GM19395 (cell line): ENCODE data around the gene ECI1.

Experiments
- ATAC-seq: cut with Tn5 transposase; IDR thresholded peaks from one replicate; pipeline ENCODE4 v1.9.1; 2021; ENCODE audit warnings: mild to moderate bottlenecking, moderate library complexity; ENCODE audit not compliant: unreplicated experiment

The ECI1 gene, protein sequence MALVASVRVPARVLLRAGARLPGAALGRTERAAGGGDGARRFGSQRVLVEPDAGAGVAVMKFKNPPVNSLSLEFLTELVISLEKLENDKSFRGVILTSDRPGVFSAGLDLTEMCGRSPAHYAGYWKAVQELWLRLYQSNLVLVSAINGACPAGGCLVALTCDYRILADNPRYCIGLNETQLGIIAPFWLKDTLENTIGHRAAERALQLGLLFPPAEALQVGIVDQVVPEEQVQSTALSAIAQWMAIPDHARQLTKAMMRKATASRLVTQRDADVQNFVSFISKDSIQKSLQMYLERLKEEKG

GRCh38 chr16:2251296-2252111 is at the start of gene ECI1:
ECI1 (minus strand) TSS chr16:2251587; CDS start chr16:2251566, 21 bp downstream.
- peak; percentile 86 for ATAC-seq

DNA sequence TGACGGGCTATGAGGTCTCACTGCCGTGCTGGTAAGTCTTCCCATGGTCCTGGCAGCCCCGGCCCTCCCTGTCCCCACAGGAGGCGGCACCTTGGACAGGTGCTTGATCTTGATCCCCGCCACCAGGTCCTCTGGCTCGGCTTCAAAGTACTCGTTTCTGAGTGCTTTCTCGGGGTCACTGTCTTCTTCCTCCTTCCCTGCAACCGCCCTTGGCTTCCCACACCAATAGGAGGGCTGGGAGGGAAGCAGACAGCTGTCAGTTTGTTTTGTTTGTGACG is 48.5 kb upstream of the ECI1 start:
- no peak for ATAC-seq

DNA sequence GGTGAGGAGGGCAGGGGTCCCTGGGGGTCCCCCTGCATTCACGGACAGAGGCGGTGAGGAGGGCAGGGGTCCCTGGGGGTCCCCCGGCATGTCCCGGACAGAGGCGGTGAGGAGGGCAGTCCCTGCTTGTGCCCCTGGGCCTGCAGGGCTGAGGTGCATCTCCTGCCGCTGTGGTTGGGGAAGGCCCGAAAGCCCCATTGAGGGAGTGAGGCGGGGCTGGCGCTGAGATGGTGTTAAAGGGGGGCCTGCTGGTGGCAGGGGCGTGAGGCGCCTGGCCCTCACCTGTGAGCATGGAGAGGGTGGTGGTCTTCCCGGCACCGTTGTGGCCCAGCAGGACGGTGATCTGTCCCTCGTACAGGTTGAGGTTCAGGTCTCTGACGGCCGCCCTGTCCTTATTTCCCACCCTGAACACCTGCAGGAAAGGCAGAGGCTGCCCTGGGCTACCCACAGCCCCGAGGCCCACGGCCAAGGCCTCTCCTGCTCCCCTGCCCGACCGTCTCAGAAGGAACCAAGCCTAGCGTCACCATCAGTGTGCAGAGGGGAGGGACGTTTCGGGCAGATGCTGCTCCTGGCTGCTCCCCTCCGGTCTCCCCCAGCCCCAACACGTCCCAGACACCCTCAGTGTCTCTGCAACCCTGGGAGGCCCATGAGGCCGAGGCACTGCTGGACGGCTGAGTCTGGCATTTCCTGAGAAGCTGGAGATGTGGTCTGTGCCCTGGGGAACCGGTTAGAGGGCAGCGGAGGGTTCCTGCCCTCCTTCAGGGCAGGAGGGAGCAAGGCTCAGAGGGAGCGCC is 47.9 kb upstream of the ECI1 start:
- no peak for ATAC-seq

DNA sequence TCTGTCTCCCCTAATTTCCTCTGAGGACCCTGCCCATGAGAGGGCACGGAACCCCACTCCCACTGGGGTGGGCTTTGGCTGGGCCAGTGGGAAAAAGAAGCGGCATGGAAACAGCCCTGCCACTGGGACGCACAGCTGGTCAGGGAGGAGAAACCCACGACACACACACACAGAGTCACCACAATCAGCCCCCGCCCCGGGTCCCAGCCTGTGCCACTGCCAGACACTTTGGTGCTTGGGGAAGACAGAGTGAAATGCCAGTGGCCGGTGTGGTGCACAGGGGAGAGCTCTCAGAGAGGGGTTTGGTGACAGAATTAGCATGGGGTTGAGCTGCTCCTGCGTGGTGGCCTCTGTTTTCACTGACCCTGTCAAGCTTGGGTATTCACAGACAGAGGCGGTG is 47.2 kb upstream of the ECI1 start:
- ATAC-seq = no peak

- no peak for ATAC-seq
Observed at GRCh38 chr16:2297506-2297860, 46.1 kb upstream of the ECI1 start.

DNA sequence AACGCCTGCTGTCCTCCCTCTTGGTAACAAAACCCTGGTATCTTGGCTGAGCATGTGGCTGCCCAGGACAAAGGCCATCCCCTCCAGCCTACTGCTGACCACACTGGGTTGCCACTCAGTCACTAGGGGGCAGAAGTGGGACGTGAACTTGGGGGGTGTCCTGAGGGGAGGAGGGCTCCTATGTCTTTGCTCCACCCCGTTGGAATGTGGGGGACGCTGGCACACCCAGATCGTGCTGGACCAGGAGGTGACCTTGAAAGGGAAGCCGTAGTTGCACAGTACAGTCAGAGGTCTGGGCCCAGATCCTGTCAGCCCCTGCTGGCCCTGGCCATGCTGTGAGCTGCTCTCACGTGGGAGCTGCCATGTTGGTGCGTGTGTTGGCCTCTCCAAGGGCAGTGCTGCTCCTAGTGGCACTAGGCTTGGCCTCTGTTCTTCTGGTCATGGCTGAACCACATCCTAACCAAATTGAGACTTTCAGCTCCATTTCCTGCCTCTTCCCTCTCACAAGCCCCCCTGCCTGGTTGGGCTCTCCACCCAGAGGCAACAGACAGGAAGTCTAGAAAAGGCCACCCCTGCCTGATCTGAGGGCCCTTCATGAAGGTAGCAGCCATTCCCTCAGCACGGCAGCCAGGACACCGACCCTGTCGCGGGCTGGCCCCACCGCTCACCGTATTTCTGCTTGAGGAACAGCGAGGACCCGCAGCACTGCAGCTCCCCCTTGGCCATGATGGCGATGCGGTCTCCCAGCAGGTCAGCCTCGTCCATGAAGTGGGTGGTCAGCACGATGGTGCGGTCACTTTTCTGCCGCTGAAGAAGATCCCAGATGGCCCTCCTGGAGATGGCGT is 45.5 kb upstream of the ECI1 start:
- no peak for ATAC-seq

- peak; percentile 63 for ATAC-seq
Observed at GRCh38 chr16:2295056-2295798, 43.8 kb upstream of the ECI1 start.

- no peak for ATAC-seq
Observed at GRCh38 chr16:2292221-2292620, 40.8 kb upstream of the ECI1 start.

- no peak for ATAC-seq
Observed at GRCh38 chr16:2289282-2289681, 37.9 kb upstream of the ECI1 start.

DNA sequence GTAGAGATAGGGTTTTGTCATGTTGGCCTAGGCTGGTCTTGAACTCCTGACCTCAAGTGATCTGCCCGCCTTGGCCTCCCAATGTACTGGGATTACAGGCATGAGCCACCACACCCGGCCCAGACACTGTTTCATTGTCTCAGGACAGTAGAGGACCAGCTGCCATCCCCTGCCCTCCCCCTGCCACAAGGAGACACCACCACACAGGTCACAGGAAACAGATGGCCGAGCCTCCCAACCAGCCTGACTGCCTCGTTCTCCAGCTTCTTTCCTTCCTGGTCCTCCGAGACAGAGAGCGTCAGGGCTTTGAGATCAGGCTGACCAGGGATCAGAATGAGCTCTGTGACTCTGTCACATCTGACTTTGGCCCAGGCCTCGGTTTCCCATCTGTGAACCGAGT is 37.3 kb upstream of the ECI1 start:
- no peak for ATAC-seq

GRCh38 chr16:2287916-2288547 is 36.6 kb upstream of the ECI1 start:
- no peak for ATAC-seq

- ATAC-seq = no peak
Observed at GRCh38 chr16:2286550-2286949, 35.2 kb upstream of the ECI1 start.

GRCh38 chr16:2285731-2286191 is 34.4 kb upstream of the ECI1 start:
- ATAC-seq = no peak

DNA sequence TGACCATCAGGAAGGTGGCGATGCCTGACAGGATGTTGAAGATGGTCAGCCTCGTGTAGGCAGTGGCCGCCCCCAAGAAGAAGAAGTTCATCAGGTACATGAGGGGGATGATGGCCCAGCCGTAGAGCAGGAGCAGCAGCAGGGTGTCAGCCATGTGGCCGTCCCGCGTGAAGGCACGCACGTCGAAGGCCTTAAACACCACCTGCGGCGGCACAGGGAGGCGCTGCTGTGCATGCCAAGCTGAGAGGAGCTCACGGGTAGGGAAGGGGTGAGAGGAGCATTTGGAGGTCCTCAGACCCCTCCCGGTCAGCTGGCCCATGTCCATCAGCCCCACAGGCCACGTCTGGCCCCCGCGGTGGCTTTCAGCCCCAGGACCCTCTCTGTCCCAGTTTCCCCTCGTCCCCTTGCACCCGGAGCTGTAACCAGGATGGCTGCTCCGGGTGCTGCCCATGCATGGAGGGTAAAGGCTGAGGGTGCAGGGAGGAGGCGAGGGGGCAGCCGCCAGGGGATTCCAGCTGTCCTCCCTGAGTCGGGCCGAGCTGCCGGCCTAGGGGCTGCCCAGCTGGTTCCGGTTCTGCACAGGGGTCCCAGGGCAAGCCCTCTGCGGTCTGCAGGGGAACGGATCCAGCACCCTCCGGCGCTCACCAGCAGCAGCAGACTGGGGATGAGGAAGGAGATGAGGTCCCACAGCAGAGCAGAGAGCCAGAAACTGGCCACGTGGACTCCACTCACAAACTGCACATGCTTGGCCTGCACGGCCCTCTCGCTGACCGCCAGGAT is 33.6 kb upstream of the ECI1 start:
- ATAC-seq = no peak

GRCh38 chr16:2284001-2284770 is 32.8 kb upstream of the ECI1 start:
- no peak for ATAC-seq

- no peak for ATAC-seq
Observed at GRCh38 chr16:2282866-2283555, 31.6 kb upstream of the ECI1 start.

GRCh38 chr16:2282262-2282661 is 30.9 kb upstream of the ECI1 start:
- no peak for ATAC-seq
